Endothelial cell (in vitro differentiated cells): ENCODE measurements around the gene NPAS2. TPM values are rescaled to one million over a fixed set of nuclear protein-coding genes. Genes with fewer than 3 reads are reported as not detected.

Experiments used
- DNase-seq: peaks from one replicate; pipeline ENCODE4 v3.0.0; 2021; ENCODE audit warnings: low spot score
- H3K27ac Mint-ChIP-seq: one replicate; pipeline ENCODE4 v1.8.0; 2021; ENCODE audit warnings: mixed read lengths, inconsistent platforms; ENCODE audit not compliant: unreplicated experiment
- H3K27me3 Mint-ChIP-seq: one replicate; pipeline ENCODE4 v1.8.0; 2021; ENCODE audit warnings: mild to moderate bottlenecking, moderate library complexity, mixed read lengths, inconsistent platforms; ENCODE audit not compliant: unreplicated experiment
- H3K36me3 Mint-ChIP-seq: one replicate; pipeline ENCODE4 v1.8.0; 2021; ENCODE audit warnings: mild to moderate bottlenecking, low read depth, mixed read lengths, inconsistent platforms; ENCODE audit not compliant: unreplicated experiment
- H3K4me1 Mint-ChIP-seq: one replicate; pipeline ENCODE4 v1.8.0; 2021; ENCODE audit warnings: mild to moderate bottlenecking, mixed read lengths, inconsistent platforms; ENCODE audit not compliant: unreplicated experiment
- H3K4me3 Mint-ChIP-seq: one replicate; pipeline ENCODE4 v1.8.0; 2021; ENCODE audit warnings: mild to moderate bottlenecking, mixed read lengths, inconsistent platforms; ENCODE audit not compliant: unreplicated experiment
- H3K9me3 Mint-ChIP-seq: one replicate; pipeline ENCODE4 v1.8.0; 2021; ENCODE audit warnings: mixed read lengths, inconsistent platforms; ENCODE audit not compliant: unreplicated experiment
- CTCF ChIP-seq: fragments of 200-600 bp; sonication (generic); IDR thresholded peaks from one replicate; pipeline ENCODE4 v1.5.0; 2021; ENCODE audit warnings: antibody characterized with exemption; ENCODE audit not compliant: unreplicated experiment
- total RNA-seq: library from RNA; stranded (reverse); fragmentation: NEBNext Ultra II Directional; extraction: Animal tissue kit (Norgen Biotek cat#: 25700); gene quantifications from one replicate; pipeline ENCODE4 v1.2.1, GENCODE V29; 2021; ENCODE audit not compliant: unreplicated experiment

NPAS2 gene
- total RNA-seq, 1 donor from 2014 or later: 70.1 TPM

GRCh38 chr2:100983201-100983600 lies 163.3 kb downstream of the NPAS2 start:
- Mint-ChIP-seq H3K27me3 (no peaks in the 10 kb centered on the region), H3K4me1 (peaks cover 39% of the 10 kb centered on the region), H3K4me3 (no peak overlapping the region), H3K27ac (no peak overlapping the region), H3K9me3 (no peaks in the 10 kb centered on the region), H3K36me3 (peaks cover 21% of the 10 kb centered on the region)
- DNase-seq: no peak
- TF ChIP-seq CTCF: no peak

- no peaks in the 10 kb centered on the region for H3K27me3 Mint-ChIP-seq
- peaks cover 15% of the 10 kb centered on the region for H3K36me3 Mint-ChIP-seq
- peak overlapping the region; percentile 34 for H3K27ac Mint-ChIP-seq
- H3K4me3 Mint-ChIP-seq: no peak overlapping the region
- DNase-seq: no peak
- TF ChIP-seq CTCF: no peak
- peaks cover 35% of the 10 kb centered on the region for H3K4me1 Mint-ChIP-seq
- no peaks in the 10 kb centered on the region for H3K9me3 Mint-ChIP-seq
These were observed 163.9 kb downstream of the NPAS2 start for GRCh38 chr2:100983684-100984310.

GRCh38 chr2:100984892-100985307 lies 165.0 kb downstream of the NPAS2 start:
- Mint-ChIP-seq H3K4me1 (peaks cover 38% of the 10 kb centered on the region), H3K27ac (no peak overlapping the region), H3K36me3 (peaks cover 24% of the 10 kb centered on the region), H3K27me3 (peaks cover 2% of the 10 kb centered on the region), H3K4me3 (peak overlapping the region; percentile 26), H3K9me3 (no peaks in the 10 kb centered on the region)
- DNase-seq: peak; percentile 77
- peak; percentile 85 for TF ChIP-seq CTCF

- Mint-ChIP-seq H3K4me3 (no peak overlapping the region), H3K27me3 (peaks cover 5% of the 10 kb centered on the region), H3K4me1 (peaks cover 29% of the 10 kb centered on the region), H3K9me3 (no peaks in the 10 kb centered on the region), H3K36me3 (peaks cover 28% of the 10 kb centered on the region), H3K27ac (no peak overlapping the region)
- DNase-seq: no peak
- TF ChIP-seq CTCF: no peak
These were observed 166.2 kb downstream of the NPAS2 start for GRCh38 chr2:100986157-100986556.

- Mint-ChIP-seq H3K9me3 (no peaks in the 10 kb centered on the region), H3K4me1 (peaks cover 15% of the 10 kb centered on the region)
These were observed 167.6 kb downstream of the NPAS2 start for GRCh38 chr2:100987536-100987935.

More at GRCh38 chr2:100987536-100987935, 167.6 kb downstream of the NPAS2 start:
- Mint-ChIP-seq H3K36me3 (peaks cover 27% of the 10 kb centered on the region), H3K27me3 (peaks cover 6% of the 10 kb centered on the region), H3K4me3 (no peak overlapping the region), H3K27ac (no peak overlapping the region)
- DNase-seq: no peak
- no peak for TF ChIP-seq CTCF
